HEK293 (cell line): ENCODE results near the gene DGKQ.

ENCODE experiments used
- CTCF ChIP-seq: fragments of 450-650 bp; formaldehyde crosslinking; IDR thresholded peaks from 2 replicates; pipeline ENCODE4 v1.5.1; 2016; ENCODE audit warnings: missing biosample characterization, missing genetic modification characterization
- PATZ1 ChIP-seq: fragments of 450-650 bp; formaldehyde crosslinking; IDR thresholded peaks from 2 replicates; pipeline ENCODE4 v1.5.1; 2016; ENCODE audit warnings: missing biosample characterization, missing genetic modification characterization
- REST ChIP-seq: fragments of 450-650 bp; formaldehyde crosslinking; IDR thresholded peaks from 2 replicates; pipeline ENCODE4 v1.5.1; 2016; ENCODE audit warnings: missing biosample characterization, missing genetic modification characterization
- ZBTB11 ChIP-seq: fragments of 450-650 bp; formaldehyde crosslinking; conservative IDR thresholded peaks from 2 replicates; pipeline ENCODE4 v1.5.1; 2016; ENCODE audit warnings: low read depth, missing biosample characterization, missing genetic modification characterization
- ZBTB7A ChIP-seq: fragments of 450-650 bp; formaldehyde crosslinking; IDR thresholded peaks from 2 replicates; pipeline ENCODE4 v1.5.1; 2016; ENCODE audit warnings: low read depth, missing biosample characterization, missing genetic modification characterization
- ZNF274 ChIP-seq, 2 experiments: fragments of 200-500 bp in 1 of 2; fragments of 450-650 bp in 1 of 2; sonication (Bioruptor generic) in 1 of 2; formaldehyde crosslinking in 1 of 2; IDR thresholded peaks; 2 replicates each; pipeline versions ENCODE4 v1.5.1 to v1.6.1; 2014 to 2016; ENCODE audit warnings: borderline replicate concordance in 1 of 2, inconsistent platforms in 1 of 2, low read length in 1 of 2, missing biosample characterization in 1 of 2, missing genetic modification characterization in 1 of 2
- ZNF404 ChIP-seq: fragments of 450-650 bp; formaldehyde crosslinking; IDR thresholded peaks from 2 replicates; pipeline ENCODE4 v1.5.1; 2017; ENCODE audit warnings: missing biosample characterization, missing genetic modification characterization
- ZNF510 ChIP-seq: fragments of 450-650 bp; formaldehyde crosslinking; IDR thresholded peaks from 2 replicates; pipeline ENCODE4 v1.5.1; 2018; ENCODE audit warnings: mild to moderate bottlenecking, missing genetic modification characterization, missing biosample characterization; ENCODE audit not compliant: insufficient replicate concordance
- ZNF558 ChIP-seq: fragments of 450-650 bp; formaldehyde crosslinking; IDR thresholded peaks from 2 replicates; pipeline ENCODE4 v1.5.1; 2016; ENCODE audit warnings: missing biosample characterization, missing genetic modification characterization
- ZNF580 ChIP-seq: fragments of 450-650 bp; formaldehyde crosslinking; IDR thresholded peaks from 2 replicates; pipeline ENCODE4 v1.5.1; 2016; ENCODE audit warnings: missing biosample characterization, missing genetic modification characterization
- ZNF785 ChIP-seq: fragments of 450-650 bp; formaldehyde crosslinking; IDR thresholded peaks from 2 replicates; pipeline ENCODE4 v1.5.1; 2016; ENCODE audit warnings: missing biosample characterization, missing genetic modification characterization
- ZNF830 ChIP-seq: fragments of 450-650 bp; IDR thresholded peaks from 2 replicates; pipeline ENCODE4 v1.5.0; 2018; ENCODE audit warnings: missing biosample characterization, missing genetic modification characterization, low read depth, mild to moderate bottlenecking, moderate library complexity

GRCh38 chr4:946517-947471 is 26.6 kb downstream of the DGKQ start:
- TF ChIP-seq CTCF (tag by site-specific recombination) (no peak), ZNF580 (no peak), ZBTB7A (tag by site-specific recombination) (no peak), REST (no peak), ZNF510 (tag by site-specific recombination) (no peak), ZNF404 (tag by site-specific recombination) (no peak), ZBTB11 (tag by site-specific recombination) (no peak), ZNF558 (tag by site-specific recombination) (no peak), ZNF274 (IDR thresholded peaks at IDR 0.05; ENCODE audit: low read length) (no peak), ZNF274 (tag by site-specific recombination; IDR thresholded peaks at IDR 0.05; ENCODE audit: borderline replicate concordance) (no peak), ZNF830 (no peak), PATZ1 (tag by site-specific recombination) (no peak), ZNF785 (tag by site-specific recombination) (no peak)
